Neural cell (in vitro differentiated cells): ENCODE data around the gene CCNK. TPM values are rescaled to one million over a fixed set of nuclear protein-coding genes. Genes with fewer than 3 reads are reported as not detected.

Experiments
- H2AFZ ChIP-seq: fragments of 200-600, 300-800 bp; sonication (generic), shearing (Covaris generic); 2 replicates; pipeline ENCODE4 v1.6.0; 2014; ENCODE audit warnings: low read depth, mild to moderate bottlenecking, antibody characterized with exemption, low read length, moderate library complexity
- H3F3A ChIP-seq: fragments of 200-600 bp; shearing (Covaris generic); 2 replicates; pipeline ENCODE4 v1.6.1; 2016; ENCODE audit warnings: mild to moderate bottlenecking, moderate library complexity, mixed read lengths, antibody characterized with exemption, low read length; ENCODE audit not compliant: insufficient read depth, poor library complexity, severe bottlenecking
- H3K27ac ChIP-seq: fragments of 200-600, 300-800 bp; sonication (generic), shearing (Covaris generic); 2 replicates; pipeline ENCODE4 v1.5.1; 2014; ENCODE audit warnings: mild to moderate bottlenecking, low read length, moderate library complexity
- H3K27me3 ChIP-seq: fragments of 300-800, 200-600 bp; sonication (generic), shearing (Covaris generic); 2 replicates; pipeline ENCODE4 v1.6.0; 2014; ENCODE audit warnings: mild to moderate bottlenecking, low read depth, low read length, moderate library complexity; ENCODE audit not compliant: insufficient read depth
- H3K36me3 ChIP-seq: fragments of 300-800, 200-600 bp; sonication (generic), shearing (Covaris generic); 2 replicates; pipeline ENCODE4 v1.5.1; 2014; ENCODE audit warnings: mild to moderate bottlenecking, antibody characterized with exemption, low read length, moderate library complexity; ENCODE audit not compliant: insufficient read depth
- H3K4me2 ChIP-seq: fragments of 300-800, 200-600 bp; sonication (generic), shearing (Covaris generic); 2 replicates; pipeline ENCODE4 v1.6.0; 2014; ENCODE audit warnings: mild to moderate bottlenecking, low read length
- H3K4me3 ChIP-seq: fragments of 300-800, 200-600 bp; sonication (generic), shearing (Covaris generic); 2 replicates; pipeline ENCODE4 v1.5.1; 2014; ENCODE audit warnings: mild to moderate bottlenecking, low read length, moderate library complexity
- H3K79me2 ChIP-seq: fragments of 200-600 bp; shearing (Covaris generic); replicated peaks from 2 replicates; pipeline ENCODE4 v1.6.0; 2014; ENCODE audit warnings: mild to moderate bottlenecking, low read length, moderate library complexity; ENCODE audit not compliant: insufficient read depth
- H3K9ac ChIP-seq: fragments of 300-800, 200-600 bp; sonication (generic), shearing (Covaris generic); 2 replicates; pipeline ENCODE4 v1.6.1; 2016; ENCODE audit warnings: mild to moderate bottlenecking, low read length, mixed read lengths
- H3K9me2 ChIP-seq: fragments of 200-600 bp; shearing (Covaris generic); 2 replicates; pipeline ENCODE4 v1.6.1; 2016; ENCODE audit warnings: mild to moderate bottlenecking, low read length, mixed read lengths; ENCODE audit not compliant: insufficient read depth
- H3K9me3 ChIP-seq: fragments of 200-600, 300-800 bp; sonication (generic), shearing (Covaris generic); 2 replicates; pipeline ENCODE4 v1.6.1; 2016; ENCODE audit warnings: mild to moderate bottlenecking, mixed run types, low read length, moderate library complexity, mixed read lengths
- H4K20me1 ChIP-seq: fragments of 200-600 bp; shearing (Covaris generic); 2 replicates; pipeline ENCODE4 v1.6.1; 2016; ENCODE audit warnings: mild to moderate bottlenecking, mixed run types; ENCODE audit not compliant: insufficient read depth
- EP300 ChIP-seq: fragments of 450-650 bp; conservative IDR thresholded peaks from 2 replicates; pipeline ENCODE4 v1.6.1; 2014; ENCODE audit warnings: antibody characterized with exemption, mild to moderate bottlenecking, moderate library complexity; ENCODE audit not compliant: poor library complexity, severe bottlenecking
- EZH2 ChIP-seq: fragments of 200-600, 300-800 bp; shearing (Covaris generic), sonication (generic); IDR thresholded peaks from 2 replicates; pipeline ENCODE4 v1.6.1; 2014; ENCODE audit warnings: antibody characterized with exemption, low read length, borderline replicate concordance, mild to moderate bottlenecking; ENCODE audit not compliant: insufficient read depth, poor library complexity, severe bottlenecking
- MXI1 ChIP-seq: fragments of 450-650 bp; conservative IDR thresholded peaks from 2 replicates; pipeline ENCODE4 v1.6.1; 2014; ENCODE audit warnings: antibody characterized with exemption, mild to moderate bottlenecking; ENCODE audit not compliant: poor library complexity, severe bottlenecking
- POLR2AphosphoS5 ChIP-seq: IDR thresholded peaks from 2 replicates; pipeline ENCODE4 v1.6.1; 2012
- RAD21 ChIP-seq: fragments of 450-650 bp; conservative IDR thresholded peaks from 2 replicates; pipeline ENCODE4 v1.6.1; 2014; ENCODE audit warnings: antibody characterized with exemption, mild to moderate bottlenecking, moderate library complexity
- SMC3 ChIP-seq: fragments of 450-650 bp; conservative IDR thresholded peaks from 2 replicates; pipeline ENCODE4 v1.6.1; 2014; ENCODE audit warnings: antibody characterized with exemption, mild to moderate bottlenecking, moderate library complexity; ENCODE audit not compliant: poor library complexity
- TAF1 ChIP-seq: IDR thresholded peaks from 2 replicates; pipeline ENCODE4 v1.6.1; 2012; ENCODE audit warnings: low read depth
- polyA plus RNA-seq: library from polyadenylated mRNA; depleted of rRNA; stranded (reverse); fragments of >200 nt; gene quantifications from 2 replicates; pipeline ENCODE4 v1.2.3, GENCODE V29; 2014
- TF ChIP-seq, protein P1 (sequence below): IDR thresholded peaks from 2 replicates; pipeline ENCODE4 v1.6.1; 2012; ENCODE audit warnings: borderline replicate concordance
- TF ChIP-seq, protein P2 (sequence below): fragments of 450-650 bp; IDR thresholded peaks from 2 replicates; pipeline ENCODE4 v1.5.1; 2014; ENCODE audit warnings: antibody characterized with exemption, mild to moderate bottlenecking, moderate library complexity; ENCODE audit not compliant: poor library complexity, severe bottlenecking

CCNK gene
- polyA plus RNA-seq, 1 donor from 2014 or later = 11.2 TPM

DNA sequence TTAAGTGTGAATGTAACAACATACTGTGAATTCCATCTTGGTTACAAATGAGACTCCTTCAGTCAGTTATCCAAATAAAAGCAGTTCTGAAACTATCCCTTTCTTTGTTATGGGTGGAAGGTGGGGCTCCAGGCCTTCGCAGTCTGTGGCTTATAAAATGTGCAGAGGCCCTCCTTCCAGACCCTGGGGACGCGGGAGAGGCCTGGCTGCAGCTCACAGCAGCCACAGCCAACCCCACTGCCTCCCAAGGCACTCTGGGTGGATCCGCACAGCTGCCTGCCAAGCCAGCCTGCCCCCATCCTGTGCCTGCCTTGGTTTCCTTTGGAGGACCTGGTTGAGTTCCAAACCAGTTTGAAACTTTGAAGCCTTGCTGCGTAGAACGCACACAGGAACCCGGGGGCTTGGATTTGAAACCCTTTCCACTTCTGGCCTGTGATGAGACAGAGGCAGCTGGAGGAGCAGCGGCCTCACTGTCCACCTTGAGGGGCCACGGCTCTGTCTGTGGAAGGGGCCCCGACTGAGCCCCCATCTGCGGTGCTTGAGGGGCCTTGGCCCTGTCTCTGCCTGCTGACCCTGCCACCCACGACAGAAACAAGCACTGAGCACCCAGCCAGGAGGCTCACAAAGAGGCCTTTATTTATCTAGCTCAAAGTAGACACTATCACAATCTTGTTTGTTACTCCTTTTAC, 30.4 kb downstream of the CCNK start:
- no peaks in the 10 kb centered on the region for H3K27me3 ChIP-seq
- no peaks in the 10 kb centered on the region for H4K20me1 ChIP-seq
- no peaks in the 10 kb centered on the region for H3K9me3 ChIP-seq
- no peak overlapping the region for H3K9ac ChIP-seq
- H3K27ac ChIP-seq = no peak overlapping the region
- no peaks in the 10 kb centered on the region for H3K9me2 ChIP-seq
- no peak for TF ChIP-seq EP300
- TF ChIP-seq, protein P1, sequence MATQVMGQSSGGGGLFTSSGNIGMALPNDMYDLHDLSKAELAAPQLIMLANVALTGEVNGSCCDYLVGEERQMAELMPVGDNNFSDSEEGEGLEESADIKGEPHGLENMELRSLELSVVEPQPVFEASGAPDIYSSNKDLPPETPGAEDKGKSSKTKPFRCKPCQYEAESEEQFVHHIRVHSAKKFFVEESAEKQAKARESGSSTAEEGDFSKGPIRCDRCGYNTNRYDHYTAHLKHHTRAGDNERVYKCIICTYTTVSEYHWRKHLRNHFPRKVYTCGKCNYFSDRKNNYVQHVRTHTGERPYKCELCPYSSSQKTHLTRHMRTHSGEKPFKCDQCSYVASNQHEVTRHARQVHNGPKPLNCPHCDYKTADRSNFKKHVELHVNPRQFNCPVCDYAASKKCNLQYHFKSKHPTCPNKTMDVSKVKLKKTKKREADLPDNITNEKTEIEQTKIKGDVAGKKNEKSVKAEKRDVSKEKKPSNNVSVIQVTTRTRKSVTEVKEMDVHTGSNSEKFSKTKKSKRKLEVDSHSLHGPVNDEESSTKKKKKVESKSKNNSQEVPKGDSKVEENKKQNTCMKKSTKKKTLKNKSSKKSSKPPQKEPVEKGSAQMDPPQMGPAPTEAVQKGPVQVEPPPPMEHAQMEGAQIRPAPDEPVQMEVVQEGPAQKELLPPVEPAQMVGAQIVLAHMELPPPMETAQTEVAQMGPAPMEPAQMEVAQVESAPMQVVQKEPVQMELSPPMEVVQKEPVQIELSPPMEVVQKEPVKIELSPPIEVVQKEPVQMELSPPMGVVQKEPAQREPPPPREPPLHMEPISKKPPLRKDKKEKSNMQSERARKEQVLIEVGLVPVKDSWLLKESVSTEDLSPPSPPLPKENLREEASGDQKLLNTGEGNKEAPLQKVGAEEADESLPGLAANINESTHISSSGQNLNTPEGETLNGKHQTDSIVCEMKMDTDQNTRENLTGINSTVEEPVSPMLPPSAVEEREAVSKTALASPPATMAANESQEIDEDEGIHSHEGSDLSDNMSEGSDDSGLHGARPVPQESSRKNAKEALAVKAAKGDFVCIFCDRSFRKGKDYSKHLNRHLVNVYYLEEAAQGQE = no peak
- no peak for TF ChIP-seq SMC3
- TF ChIP-seq TAF1 = no peak
- TF ChIP-seq RAD21 = no peak
- TF ChIP-seq, protein P2, sequence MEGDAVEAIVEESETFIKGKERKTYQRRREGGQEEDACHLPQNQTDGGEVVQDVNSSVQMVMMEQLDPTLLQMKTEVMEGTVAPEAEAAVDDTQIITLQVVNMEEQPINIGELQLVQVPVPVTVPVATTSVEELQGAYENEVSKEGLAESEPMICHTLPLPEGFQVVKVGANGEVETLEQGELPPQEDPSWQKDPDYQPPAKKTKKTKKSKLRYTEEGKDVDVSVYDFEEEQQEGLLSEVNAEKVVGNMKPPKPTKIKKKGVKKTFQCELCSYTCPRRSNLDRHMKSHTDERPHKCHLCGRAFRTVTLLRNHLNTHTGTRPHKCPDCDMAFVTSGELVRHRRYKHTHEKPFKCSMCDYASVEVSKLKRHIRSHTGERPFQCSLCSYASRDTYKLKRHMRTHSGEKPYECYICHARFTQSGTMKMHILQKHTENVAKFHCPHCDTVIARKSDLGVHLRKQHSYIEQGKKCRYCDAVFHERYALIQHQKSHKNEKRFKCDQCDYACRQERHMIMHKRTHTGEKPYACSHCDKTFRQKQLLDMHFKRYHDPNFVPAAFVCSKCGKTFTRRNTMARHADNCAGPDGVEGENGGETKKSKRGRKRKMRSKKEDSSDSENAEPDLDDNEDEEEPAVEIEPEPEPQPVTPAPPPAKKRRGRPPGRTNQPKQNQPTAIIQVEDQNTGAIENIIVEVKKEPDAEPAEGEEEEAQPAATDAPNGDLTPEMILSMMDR = no peak
- TF ChIP-seq MXI1 = no peak
- no peak for TF ChIP-seq POLR2AphosphoS5
- no peak for TF ChIP-seq EZH2
- no peaks in the 10 kb centered on the region for H3K79me2 ChIP-seq
- no peak overlapping the region for H2AFZ ChIP-seq
- no peak overlapping the region for H3K4me3 ChIP-seq
- H3F3A ChIP-seq = no peaks in the 10 kb centered on the region
- H3K4me2 ChIP-seq = no peak overlapping the region
- H3K36me3 ChIP-seq = no peaks in the 10 kb centered on the region

DNA sequence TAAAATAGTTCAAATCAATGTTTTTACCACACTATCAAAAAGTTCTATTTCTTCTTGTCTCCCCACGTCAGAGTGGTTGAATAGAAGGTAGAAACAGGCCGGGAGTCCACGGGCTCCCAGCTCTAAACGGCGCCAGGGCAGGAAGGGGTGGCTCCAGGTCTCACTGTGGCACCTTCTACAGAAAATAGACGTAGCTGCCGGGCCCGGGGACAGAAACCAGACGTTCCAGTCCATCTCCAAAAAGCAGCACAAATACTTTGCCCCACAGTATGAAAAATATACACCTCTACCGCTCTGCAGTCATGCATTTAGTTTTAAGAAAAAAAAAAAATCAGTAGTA, 30.9 kb downstream of the CCNK start:
- H3K4me2 ChIP-seq = no peak overlapping the region
- H3F3A ChIP-seq = no peaks in the 10 kb centered on the region
- H3K9me3 ChIP-seq = no peaks in the 10 kb centered on the region
- H3K9me2 ChIP-seq = no peaks in the 10 kb centered on the region
- no peaks in the 10 kb centered on the region for H4K20me1 ChIP-seq
- H3K9ac ChIP-seq = no peak overlapping the region
- no peak overlapping the region for H2AFZ ChIP-seq
- H3K27me3 ChIP-seq = no peaks in the 10 kb centered on the region
- H3K36me3 ChIP-seq = no peaks in the 10 kb centered on the region
- no peak overlapping the region for H3K4me3 ChIP-seq
- no peaks in the 10 kb centered on the region for H3K79me2 ChIP-seq
- TF ChIP-seq SMC3 = no peak
- TF ChIP-seq MXI1 = no peak
- no peak for TF ChIP-seq POLR2AphosphoS5
- TF ChIP-seq, protein P1 = no peak
- TF ChIP-seq, protein P2 = no peak
- no peak for TF ChIP-seq RAD21
- TF ChIP-seq EZH2 = no peak
- no peak for TF ChIP-seq EP300
- no peak for TF ChIP-seq TAF1
- no peak overlapping the region for H3K27ac ChIP-seq
